HEK293 (cell line): ENCODE measurements around the gene FBXW2.

Experiments
- KLF9 ChIP-seq: fragments of 450-650 bp; formaldehyde crosslinking; IDR thresholded peaks from 2 replicates; pipeline ENCODE4 v1.5.1; 2016; ENCODE audit warnings: missing biosample characterization, missing genetic modification characterization, low read depth
- PRDM1 ChIP-seq: fragments of 450-650 bp; formaldehyde crosslinking; IDR thresholded peaks from 2 replicates; pipeline ENCODE4; 2016; ENCODE audit warnings: missing biosample characterization, missing genetic modification characterization
- SP7 ChIP-seq: fragments of 450-650 bp; formaldehyde crosslinking; IDR thresholded peaks from 2 replicates; pipeline ENCODE4 v1.5.1; 2016; ENCODE audit warnings: missing biosample characterization, missing genetic modification characterization
- ZBTB8A ChIP-seq: fragments of 450-650 bp; formaldehyde crosslinking; IDR thresholded peaks from 2 replicates; pipeline ENCODE4 v1.5.1; 2016; ENCODE audit warnings: missing biosample characterization, missing genetic modification characterization
- ZIC2 ChIP-seq: fragments of 450-650 bp; formaldehyde crosslinking; IDR thresholded peaks from 2 replicates; pipeline ENCODE4 v1.5.1; 2016; ENCODE audit warnings: missing biosample characterization, missing genetic modification characterization
- ZNF155 ChIP-seq: fragments of 450-650 bp; formaldehyde crosslinking; IDR thresholded peaks from 2 replicates; pipeline ENCODE4 v1.5.1; 2016; ENCODE audit warnings: missing biosample characterization, missing genetic modification characterization
- ZNF2 ChIP-seq: fragments of 450-650 bp; formaldehyde crosslinking; IDR thresholded peaks from 2 replicates; pipeline ENCODE4 v1.5.1; 2016; ENCODE audit warnings: missing biosample characterization, missing genetic modification characterization
- ZNF266 ChIP-seq: fragments of 450-650 bp; formaldehyde crosslinking; IDR thresholded peaks from 2 replicates; pipeline ENCODE4 v1.5.1; 2016; ENCODE audit warnings: missing biosample characterization, missing genetic modification characterization, low read depth
- ZNF335 ChIP-seq: fragments of 450-650 bp; formaldehyde crosslinking; conservative IDR thresholded peaks from 2 replicates; pipeline ENCODE4 v1.5.1; 2016; ENCODE audit warnings: missing biosample characterization, missing genetic modification characterization
- ZNF610 ChIP-seq: fragments of 450-650 bp; formaldehyde crosslinking; IDR thresholded peaks from 2 replicates; pipeline ENCODE4 v1.5.1; 2016; ENCODE audit warnings: missing biosample characterization, missing genetic modification characterization, borderline replicate concordance
- ZNF701 ChIP-seq: fragments of 450-650 bp; formaldehyde crosslinking; IDR thresholded peaks from 2 replicates; pipeline ENCODE4 v1.5.1; 2016; ENCODE audit warnings: missing biosample characterization, missing genetic modification characterization
- ZXDB ChIP-seq: fragments of 450-650 bp; formaldehyde crosslinking; IDR thresholded peaks from 2 replicates; pipeline ENCODE4 v1.5.1; 2016; ENCODE audit warnings: missing biosample characterization, missing genetic modification characterization
- TF ChIP-seq, protein P1 (sequence below): fragments of 450-650 bp; formaldehyde crosslinking; IDR thresholded peaks from 2 replicates; pipeline ENCODE4 v1.5.1; 2016; ENCODE audit warnings: missing biosample characterization, missing genetic modification characterization
- TF ChIP-seq, protein P2 (sequence below): fragments of 450-650 bp; formaldehyde crosslinking; IDR thresholded peaks from 2 replicates; pipeline ENCODE4 v1.5.1; 2016; ENCODE audit warnings: missing biosample characterization, missing genetic modification characterization
- TF ChIP-seq, protein P3 (sequence below): fragments of 450-650 bp; formaldehyde crosslinking; IDR thresholded peaks from 2 replicates; pipeline ENCODE4 v1.5.1; 2016; ENCODE audit warnings: missing biosample characterization, missing genetic modification characterization
- TF ChIP-seq, protein P4 (sequence below): fragments of 450-650 bp; formaldehyde crosslinking; optimal IDR thresholded peaks from 2 replicates; pipeline ENCODE3; 2016; ENCODE audit warnings: missing biosample characterization, mild to moderate bottlenecking, missing genetic modification characterization
- TF ChIP-seq, protein P5 (sequence below): fragments of 450-650 bp; formaldehyde crosslinking; IDR thresholded peaks from 2 replicates; pipeline ENCODE4 v1.5.1; 2016; ENCODE audit warnings: missing biosample characterization, missing genetic modification characterization

Gene FBXW2

DNA sequence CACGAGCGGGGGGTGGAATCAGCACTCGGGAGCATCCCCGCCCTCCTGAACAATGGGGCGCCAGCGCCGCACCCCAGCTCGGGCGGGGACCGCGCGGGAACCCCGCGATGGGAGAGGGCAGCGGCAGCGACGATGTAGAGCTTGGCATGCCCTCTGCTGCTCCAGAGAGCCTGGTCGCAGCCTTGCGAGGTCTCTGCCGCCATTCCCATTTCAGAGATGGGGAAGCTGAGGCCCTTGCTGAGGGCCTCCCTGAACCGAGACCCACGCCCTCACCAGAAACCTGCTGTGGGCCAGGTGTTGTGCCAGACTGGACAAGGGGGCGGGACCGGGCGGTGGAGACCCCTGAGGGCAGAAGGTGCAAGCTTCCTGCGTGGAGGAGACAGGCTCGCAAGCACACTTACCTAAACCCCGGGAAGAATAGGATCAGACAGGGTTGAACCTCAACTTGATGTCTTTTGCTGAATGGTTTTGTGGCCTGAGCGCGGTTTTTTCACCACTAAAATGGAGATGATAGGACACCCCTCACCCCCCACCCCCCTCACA, 78.3 kb downstream of the FBXW2 start (continued):
- TF ChIP-seq, protein P1, sequence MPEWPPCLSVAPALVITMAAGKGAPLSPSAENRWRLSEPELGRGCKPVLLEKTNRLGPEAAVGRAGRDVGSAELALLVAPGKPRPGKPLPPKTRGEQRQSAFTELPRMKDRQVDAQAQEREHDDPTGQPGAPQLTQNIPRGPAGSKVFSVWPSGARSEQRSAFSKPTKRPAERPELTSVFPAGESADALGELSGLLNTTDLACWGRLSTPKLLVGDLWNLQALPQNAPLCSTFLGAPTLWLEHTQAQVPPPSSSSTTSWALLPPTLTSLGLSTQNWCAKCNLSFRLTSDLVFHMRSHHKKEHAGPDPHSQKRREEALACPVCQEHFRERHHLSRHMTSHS (tag by site-specific recombination): no peak
- TF ChIP-seq ZBTB8A (tag by site-specific recombination): peak; percentile 65; the same call in 1 of the 2 replicates
- TF ChIP-seq ZXDB (tag by site-specific recombination): no peak
- TF ChIP-seq ZIC2 (tag by site-specific recombination): 0 out of 2 replicates have a peak, but pooled peaks have one; percentile 9
- peak; percentile 13; the same call in 1 of the 2 replicates for TF ChIP-seq SP7 (tag by site-specific recombination)
- TF ChIP-seq PRDM1 (tag by site-specific recombination): no peak
- 0 out of 2 replicates have a peak, but pooled peaks have one; percentile 2 for TF ChIP-seq ZNF610 (tag by site-specific recombination)
- TF ChIP-seq ZNF155 (tag by site-specific recombination): no peak
- peak; percentile 45 for TF ChIP-seq ZNF335 (tag by site-specific recombination)
- no peak for TF ChIP-seq ZNF266 (tag by site-specific recombination)
- TF ChIP-seq, protein P2, sequence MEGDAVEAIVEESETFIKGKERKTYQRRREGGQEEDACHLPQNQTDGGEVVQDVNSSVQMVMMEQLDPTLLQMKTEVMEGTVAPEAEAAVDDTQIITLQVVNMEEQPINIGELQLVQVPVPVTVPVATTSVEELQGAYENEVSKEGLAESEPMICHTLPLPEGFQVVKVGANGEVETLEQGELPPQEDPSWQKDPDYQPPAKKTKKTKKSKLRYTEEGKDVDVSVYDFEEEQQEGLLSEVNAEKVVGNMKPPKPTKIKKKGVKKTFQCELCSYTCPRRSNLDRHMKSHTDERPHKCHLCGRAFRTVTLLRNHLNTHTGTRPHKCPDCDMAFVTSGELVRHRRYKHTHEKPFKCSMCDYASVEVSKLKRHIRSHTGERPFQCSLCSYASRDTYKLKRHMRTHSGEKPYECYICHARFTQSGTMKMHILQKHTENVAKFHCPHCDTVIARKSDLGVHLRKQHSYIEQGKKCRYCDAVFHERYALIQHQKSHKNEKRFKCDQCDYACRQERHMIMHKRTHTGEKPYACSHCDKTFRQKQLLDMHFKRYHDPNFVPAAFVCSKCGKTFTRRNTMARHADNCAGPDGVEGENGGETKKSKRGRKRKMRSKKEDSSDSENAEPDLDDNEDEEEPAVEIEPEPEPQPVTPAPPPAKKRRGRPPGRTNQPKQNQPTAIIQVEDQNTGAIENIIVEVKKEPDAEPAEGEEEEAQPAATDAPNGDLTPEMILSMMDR: 0 out of 2 replicates have a peak, but pooled peaks have one; percentile 7
- no peak for TF ChIP-seq ZNF701 (tag by site-specific recombination)
- 0 out of 2 replicates have a peak, but pooled peaks have one; percentile 21 for TF ChIP-seq ZNF2 (tag by site-specific recombination)
- TF ChIP-seq KLF9 (tag by site-specific recombination): peak; percentile 45
- TF ChIP-seq, protein P3, sequence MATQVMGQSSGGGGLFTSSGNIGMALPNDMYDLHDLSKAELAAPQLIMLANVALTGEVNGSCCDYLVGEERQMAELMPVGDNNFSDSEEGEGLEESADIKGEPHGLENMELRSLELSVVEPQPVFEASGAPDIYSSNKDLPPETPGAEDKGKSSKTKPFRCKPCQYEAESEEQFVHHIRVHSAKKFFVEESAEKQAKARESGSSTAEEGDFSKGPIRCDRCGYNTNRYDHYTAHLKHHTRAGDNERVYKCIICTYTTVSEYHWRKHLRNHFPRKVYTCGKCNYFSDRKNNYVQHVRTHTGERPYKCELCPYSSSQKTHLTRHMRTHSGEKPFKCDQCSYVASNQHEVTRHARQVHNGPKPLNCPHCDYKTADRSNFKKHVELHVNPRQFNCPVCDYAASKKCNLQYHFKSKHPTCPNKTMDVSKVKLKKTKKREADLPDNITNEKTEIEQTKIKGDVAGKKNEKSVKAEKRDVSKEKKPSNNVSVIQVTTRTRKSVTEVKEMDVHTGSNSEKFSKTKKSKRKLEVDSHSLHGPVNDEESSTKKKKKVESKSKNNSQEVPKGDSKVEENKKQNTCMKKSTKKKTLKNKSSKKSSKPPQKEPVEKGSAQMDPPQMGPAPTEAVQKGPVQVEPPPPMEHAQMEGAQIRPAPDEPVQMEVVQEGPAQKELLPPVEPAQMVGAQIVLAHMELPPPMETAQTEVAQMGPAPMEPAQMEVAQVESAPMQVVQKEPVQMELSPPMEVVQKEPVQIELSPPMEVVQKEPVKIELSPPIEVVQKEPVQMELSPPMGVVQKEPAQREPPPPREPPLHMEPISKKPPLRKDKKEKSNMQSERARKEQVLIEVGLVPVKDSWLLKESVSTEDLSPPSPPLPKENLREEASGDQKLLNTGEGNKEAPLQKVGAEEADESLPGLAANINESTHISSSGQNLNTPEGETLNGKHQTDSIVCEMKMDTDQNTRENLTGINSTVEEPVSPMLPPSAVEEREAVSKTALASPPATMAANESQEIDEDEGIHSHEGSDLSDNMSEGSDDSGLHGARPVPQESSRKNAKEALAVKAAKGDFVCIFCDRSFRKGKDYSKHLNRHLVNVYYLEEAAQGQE (tag by site-specific recombination): no peak
- TF ChIP-seq, protein P4, sequence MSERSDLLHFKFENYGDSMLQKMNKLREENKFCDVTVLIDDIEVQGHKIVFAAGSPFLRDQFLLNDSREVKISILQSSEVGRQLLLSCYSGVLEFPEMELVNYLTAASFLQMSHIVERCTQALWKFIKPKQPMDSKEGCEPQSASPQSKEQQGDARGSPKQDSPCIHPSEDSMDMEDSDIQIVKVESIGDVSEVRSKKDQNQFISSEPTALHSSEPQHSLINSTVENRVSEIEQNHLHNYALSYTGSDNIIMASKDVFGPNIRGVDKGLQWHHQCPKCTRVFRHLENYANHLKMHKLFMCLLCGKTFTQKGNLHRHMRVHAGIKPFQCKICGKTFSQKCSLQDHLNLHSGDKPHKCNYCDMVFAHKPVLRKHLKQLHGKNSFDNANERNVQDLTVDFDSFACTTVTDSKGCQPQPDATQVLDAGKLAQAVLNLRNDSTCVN: peak; percentile 55
- TF ChIP-seq, protein P5, sequence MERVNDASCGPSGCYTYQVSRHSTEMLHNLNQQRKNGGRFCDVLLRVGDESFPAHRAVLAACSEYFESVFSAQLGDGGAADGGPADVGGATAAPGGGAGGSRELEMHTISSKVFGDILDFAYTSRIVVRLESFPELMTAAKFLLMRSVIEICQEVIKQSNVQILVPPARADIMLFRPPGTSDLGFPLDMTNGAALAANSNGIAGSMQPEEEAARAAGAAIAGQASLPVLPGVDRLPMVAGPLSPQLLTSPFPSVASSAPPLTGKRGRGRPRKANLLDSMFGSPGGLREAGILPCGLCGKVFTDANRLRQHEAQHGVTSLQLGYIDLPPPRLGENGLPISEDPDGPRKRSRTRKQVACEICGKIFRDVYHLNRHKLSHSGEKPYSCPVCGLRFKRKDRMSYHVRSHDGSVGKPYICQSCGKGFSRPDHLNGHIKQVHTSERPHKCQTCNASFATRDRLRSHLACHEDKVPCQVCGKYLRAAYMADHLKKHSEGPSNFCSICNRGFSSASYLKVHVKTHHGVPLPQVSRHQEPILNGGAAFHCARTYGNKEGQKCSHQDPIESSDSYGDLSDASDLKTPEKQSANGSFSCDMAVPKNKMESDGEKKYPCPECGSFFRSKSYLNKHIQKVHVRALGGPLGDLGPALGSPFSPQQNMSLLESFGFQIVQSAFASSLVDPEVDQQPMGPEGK (tag by site-specific recombination): no peak
- TF ChIP-seq, all 188 proteins: peak for 17
